Activated T-helper 2 cell treated with anti-CD3 and anti-CD28 coated beads, Interferon-gamma antibody, Interleukin-2, Interleukin-4, amounts not matched to agents 10 μg/mL and 5 μg/mL and 100 μg/mL, durations not matched to agents 14 hours and 24 hours and 36 hours (primary cell): Measurements from ENCODE around the gene PRR14. TPM values are rescaled to one million over a fixed set of nuclear protein-coding genes. Genes with fewer than 3 reads are reported as not detected.
"Not testable (repeated sequence)": the region's sequence is repeated elsewhere in the genome, so short reads cannot be mapped to it uniquely, and the experiment has no call there.

Experiments
- DNase-seq: peaks from one replicate; pipeline ENCODE4 v3.0.0; 2021; ENCODE audit warnings: low spot score
- H3K27ac Mint-ChIP-seq: one replicate; pipeline ENCODE4 v1.8.0; 2021; ENCODE audit warnings: mixed read lengths
- H3K27me3 Mint-ChIP-seq: one replicate; pipeline ENCODE4 v1.8.0; 2021; ENCODE audit warnings: low read depth, mixed read lengths
- H3K36me3 Mint-ChIP-seq: one replicate; pipeline ENCODE4 v1.8.0; 2021; ENCODE audit warnings: low read depth, mixed read lengths
- H3K4me1 Mint-ChIP-seq: one replicate; pipeline ENCODE4 v1.8.0; 2021; ENCODE audit warnings: low read depth, mixed read lengths
- H3K4me3 Mint-ChIP-seq: one replicate; pipeline ENCODE4 v1.8.0; 2021; ENCODE audit warnings: low read depth, mild to moderate bottlenecking, moderate library complexity, mixed read lengths
- H3K9me3 Mint-ChIP-seq: one replicate; pipeline ENCODE4 v1.8.0; 2021; ENCODE audit warnings: mixed read lengths
- intact Hi-C: fragments of 100-400 bp; cut with micrococcal nuclease; formaldehyde crosslinking; loops from one replicate; pipeline ENCODE4 v1.15.1; 2023
- total RNA-seq: library from RNA; stranded (reverse); gene quantifications from 2 replicates; pipeline ENCODE4 v1.2.3, GENCODE V29; 2022

Gene PRR14
- total RNA-seq, 1 donor from 2014 or later, result 84.0 TPM

DNA sequence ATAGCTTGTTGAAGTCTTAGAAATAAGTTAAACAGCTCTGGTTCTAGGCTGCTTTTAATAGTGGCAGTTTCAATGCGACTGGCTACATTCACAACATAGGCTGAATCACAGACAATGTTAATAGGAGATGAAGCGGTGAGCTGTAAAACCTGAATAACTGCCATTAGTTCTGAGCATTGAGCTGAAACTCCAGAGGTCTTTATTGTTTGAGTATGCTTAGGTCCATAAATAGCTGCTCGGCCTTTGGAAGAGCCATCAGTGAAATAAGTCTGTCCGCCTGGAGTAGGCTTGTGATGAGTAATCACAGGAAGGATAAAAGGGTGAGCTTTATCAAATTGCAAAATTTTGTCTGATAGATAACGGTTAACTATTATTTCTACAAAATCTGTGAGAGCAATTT, 31.1 kb upstream of the PRR14 start:
- no peak for DNase-seq
- H3K27ac Mint-ChIP-seq, result no peak overlapping the region
- intact Hi-C loops, result no loop called here
- no peak overlapping the region for H3K4me3 Mint-ChIP-seq
- H3K9me3 Mint-ChIP-seq, result no peaks in the 10 kb centered on the region
- no peaks in the 10 kb centered on the region for H3K36me3 Mint-ChIP-seq
- H3K4me1 Mint-ChIP-seq, result peaks cover 5% of the 10 kb centered on the region
- peaks cover 36% of the 10 kb centered on the region for H3K27me3 Mint-ChIP-seq

DNA sequence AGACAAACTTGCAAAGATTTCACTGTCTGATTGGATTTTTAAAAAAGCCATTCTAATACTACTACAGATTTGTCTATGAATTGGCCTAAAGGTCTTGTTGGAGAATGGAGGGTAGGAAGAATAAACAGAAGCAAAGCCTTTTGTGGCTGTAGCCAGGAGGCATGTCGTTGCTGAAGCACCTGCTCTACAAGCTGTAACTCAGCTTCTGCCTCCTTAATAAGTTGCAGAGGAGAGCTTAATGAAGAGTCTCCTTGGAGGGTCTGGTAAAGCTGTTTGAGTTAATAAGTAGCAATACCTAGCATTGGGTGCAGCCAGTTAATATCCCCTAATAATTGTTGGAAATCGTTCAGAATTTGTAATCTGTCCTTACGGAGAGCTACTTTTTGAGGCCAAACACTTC, 30.6 kb upstream of the PRR14 start:
- peaks cover 36% of the 10 kb centered on the region for H3K27me3 Mint-ChIP-seq
- no peaks in the 10 kb centered on the region for H3K36me3 Mint-ChIP-seq
- intact Hi-C loops, result no loop called here
- no peak overlapping the region for H3K4me3 Mint-ChIP-seq
- H3K27ac Mint-ChIP-seq, result no peak overlapping the region
- no peaks in the 10 kb centered on the region for H3K9me3 Mint-ChIP-seq
- no peak for DNase-seq
- H3K4me1 Mint-ChIP-seq, result peaks cover 5% of the 10 kb centered on the region

DNA sequence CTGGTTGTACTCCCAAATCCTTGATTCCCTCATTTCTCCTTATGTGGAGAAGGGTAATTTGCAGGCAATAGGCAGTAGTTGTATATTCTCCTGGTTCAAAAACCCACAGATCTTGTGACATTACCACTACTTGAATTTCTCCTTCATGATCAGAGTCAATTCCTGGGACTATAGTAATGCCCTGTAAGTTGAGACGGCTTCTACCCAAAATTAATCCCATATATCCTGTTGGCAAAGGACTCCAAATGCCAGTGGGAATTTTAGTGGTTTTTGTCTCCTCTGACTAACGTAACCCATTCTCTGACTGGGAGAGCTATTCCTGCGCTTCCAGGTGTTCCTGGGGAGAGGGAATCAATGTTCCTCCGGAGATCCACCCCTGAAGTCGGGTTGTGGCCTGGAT, 29.0 kb upstream of the PRR14 start:
- H3K27me3 Mint-ChIP-seq, result peaks cover 36% of the 10 kb centered on the region

DNA sequence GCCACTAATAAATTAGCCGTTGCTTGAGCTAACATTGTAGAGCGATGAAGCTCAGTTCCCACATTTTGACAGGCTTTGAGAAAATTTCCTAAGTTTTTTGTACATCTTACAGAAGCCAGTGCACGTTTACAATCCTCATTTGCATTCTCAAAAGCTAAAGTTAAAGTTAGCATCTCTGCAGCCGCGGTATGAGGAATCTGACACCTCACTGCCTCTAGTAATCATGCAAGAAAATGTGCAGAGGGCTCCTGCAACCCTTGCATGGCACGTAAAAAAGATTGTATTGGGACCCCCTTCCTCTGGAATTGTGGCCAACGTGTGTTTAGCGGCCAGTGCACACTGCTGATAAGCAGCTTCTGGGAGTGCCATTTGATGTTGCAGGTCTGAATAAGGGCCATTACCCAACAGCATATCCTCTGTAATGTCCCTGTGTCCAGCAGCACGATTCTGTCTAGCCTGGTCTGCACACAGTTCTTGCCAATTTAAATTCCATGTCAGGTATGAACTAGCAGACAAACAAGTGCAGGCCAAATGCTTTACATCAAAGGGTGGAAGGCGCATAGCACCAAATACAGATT, 28.2 kb upstream of the PRR14 start:
- Mint-ChIP-seq H3K9me3 (no peaks in the 10 kb centered on the region), H3K27me3 (peaks cover 33% of the 10 kb centered on the region), H3K36me3 (no peaks in the 10 kb centered on the region), H3K4me3 (no peak overlapping the region), H3K4me1 (peaks cover 5% of the 10 kb centered on the region), H3K27ac (no peak overlapping the region)
- intact Hi-C loops, result no loop called here
- DNase-seq, result no peak

More for the DNA sequence above, 29.0 kb upstream of the PRR14 start:
- Mint-ChIP-seq H3K36me3 (no peaks in the 10 kb centered on the region), H3K4me1 (peaks cover 5% of the 10 kb centered on the region), H3K27ac (no peak overlapping the region), H3K9me3 (no peaks in the 10 kb centered on the region), H3K4me3 (no peak overlapping the region)
- no peak for DNase-seq
- intact Hi-C loops, result no loop called here

DNA sequence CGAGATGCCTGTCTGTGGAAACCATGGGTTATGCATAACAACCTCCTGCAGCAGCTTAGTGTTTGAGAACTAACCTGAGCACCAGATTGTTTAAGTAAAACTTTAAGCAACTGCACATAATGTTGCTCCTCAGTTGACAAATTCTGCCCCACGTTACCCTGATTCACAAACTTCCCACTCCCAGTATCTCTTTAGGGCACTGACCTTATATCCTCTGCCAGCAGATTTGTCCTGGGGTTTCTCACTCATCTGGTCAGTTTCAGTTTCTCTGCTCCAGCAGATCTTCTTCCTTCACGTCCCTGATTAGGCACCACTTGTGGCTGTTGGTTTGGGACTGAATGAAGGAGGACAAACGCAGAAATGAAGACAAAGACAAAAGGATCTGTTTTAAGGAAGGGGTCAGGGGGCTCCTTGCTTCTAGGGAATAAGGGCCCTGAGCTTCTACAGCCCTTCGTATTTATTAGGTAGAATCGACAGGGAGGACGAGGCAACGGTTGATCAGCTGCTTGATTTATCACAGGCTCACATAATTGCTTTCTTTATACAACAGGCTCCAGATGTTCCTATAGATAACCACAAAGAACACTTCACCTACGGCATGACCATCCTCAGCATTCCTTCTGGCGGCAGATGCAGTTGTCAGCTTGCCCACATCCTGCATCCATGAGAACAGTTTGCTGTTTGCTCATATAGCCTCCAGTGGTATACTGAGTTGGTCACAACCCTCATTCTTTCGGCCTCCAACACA, 27.1 kb upstream of the PRR14 start:
- intact Hi-C loops, result no loop called here
- H3K4me3 Mint-ChIP-seq, result no peak overlapping the region

DNA sequence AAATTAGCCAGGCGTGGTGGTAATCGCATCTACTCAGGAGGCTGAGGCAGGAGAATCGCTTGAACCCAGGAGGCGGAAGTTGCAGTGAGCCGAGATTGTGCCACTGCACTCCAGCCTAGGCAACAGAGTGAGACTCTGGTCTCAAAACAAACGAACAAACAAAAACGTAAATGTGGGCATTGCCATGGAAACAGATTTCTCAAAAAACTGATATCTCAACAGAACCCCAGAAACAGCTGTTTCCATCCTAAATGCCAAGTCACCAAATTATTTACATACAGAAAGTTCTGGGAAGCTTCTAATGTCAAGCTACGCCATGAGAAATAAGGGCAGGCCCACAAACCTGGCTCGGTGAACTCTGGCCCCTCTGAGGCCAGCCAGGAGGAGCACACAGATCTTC, 24.5 kb upstream of the PRR14 start:
- no peaks in the 10 kb centered on the region for H3K9me3 Mint-ChIP-seq
- H3K36me3 Mint-ChIP-seq, result no peaks in the 10 kb centered on the region

More for the DNA sequence above, 27.1 kb upstream of the PRR14 start:
- peaks cover 33% of the 10 kb centered on the region for H3K27me3 Mint-ChIP-seq
- peaks cover 6% of the 10 kb centered on the region for H3K4me1 Mint-ChIP-seq
- H3K36me3 Mint-ChIP-seq, result no peaks in the 10 kb centered on the region
- no peak overlapping the region for H3K27ac Mint-ChIP-seq
- no peak for DNase-seq
- H3K9me3 Mint-ChIP-seq, result no peaks in the 10 kb centered on the region

DNA sequence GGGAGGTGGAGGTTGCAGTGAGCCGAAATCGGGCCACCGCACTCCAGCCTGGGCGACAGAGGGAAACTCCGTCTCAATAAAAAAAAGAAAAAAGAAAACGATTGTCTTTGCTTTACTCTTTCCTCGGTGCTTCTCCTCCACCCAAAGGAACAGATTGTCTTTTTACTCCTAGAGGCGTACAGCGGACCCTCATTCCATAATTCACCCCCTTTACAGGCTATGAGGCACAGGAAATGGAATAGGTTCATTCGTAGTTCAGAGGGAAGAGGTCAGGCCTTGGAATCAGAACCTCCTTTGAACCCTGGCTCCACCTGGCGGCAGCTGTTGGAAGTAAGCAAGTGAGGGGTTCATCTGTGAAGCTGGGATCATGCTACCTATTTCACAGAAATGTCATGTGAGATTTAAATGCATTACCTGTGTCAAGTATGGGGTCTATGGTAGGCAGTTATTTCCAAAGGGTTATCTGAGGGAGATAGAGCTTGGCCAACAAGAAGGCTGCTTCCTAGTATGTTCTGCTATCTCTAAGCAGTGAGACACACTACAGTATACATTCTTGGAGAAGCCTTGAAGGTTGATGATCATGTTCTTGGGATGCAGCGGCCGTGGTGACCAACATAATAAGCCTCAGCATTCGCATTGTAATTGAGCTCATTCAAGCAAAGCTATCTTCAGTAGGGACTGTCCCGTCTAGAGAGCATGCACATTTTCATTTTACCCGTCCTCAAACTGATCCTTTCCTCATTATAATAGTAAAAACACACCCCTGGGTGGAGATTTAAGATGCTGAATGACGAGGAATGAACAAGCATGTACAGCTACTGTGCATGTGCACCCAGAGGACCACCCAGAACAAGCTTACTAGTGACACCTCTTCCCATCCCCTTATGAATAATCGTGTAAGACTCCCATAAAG, 21.9 kb upstream of the PRR14 start:
- intact Hi-C loops, result loop anchor here (5.0 kb wide), 2 partner anchors 92 to 197 kb away; partner anchors contain the start of gene DCTPP1
- no peaks in the 10 kb centered on the region for H3K36me3 Mint-ChIP-seq
- no peaks in the 10 kb centered on the region for H3K9me3 Mint-ChIP-seq

More for the DNA sequence above, 24.5 kb upstream of the PRR14 start:
- H3K27ac Mint-ChIP-seq, result no peak overlapping the region
- H3K4me1 Mint-ChIP-seq, result peaks cover 6% of the 10 kb centered on the region
- peaks cover 18% of the 10 kb centered on the region for H3K27me3 Mint-ChIP-seq
- DNase-seq, result no peak
- intact Hi-C loops, result loop anchor here (5.0 kb wide), 2 partner anchors 89 to 194 kb away; partner anchors contain the start of gene DCTPP1
- no peak overlapping the region for H3K4me3 Mint-ChIP-seq

DNA sequence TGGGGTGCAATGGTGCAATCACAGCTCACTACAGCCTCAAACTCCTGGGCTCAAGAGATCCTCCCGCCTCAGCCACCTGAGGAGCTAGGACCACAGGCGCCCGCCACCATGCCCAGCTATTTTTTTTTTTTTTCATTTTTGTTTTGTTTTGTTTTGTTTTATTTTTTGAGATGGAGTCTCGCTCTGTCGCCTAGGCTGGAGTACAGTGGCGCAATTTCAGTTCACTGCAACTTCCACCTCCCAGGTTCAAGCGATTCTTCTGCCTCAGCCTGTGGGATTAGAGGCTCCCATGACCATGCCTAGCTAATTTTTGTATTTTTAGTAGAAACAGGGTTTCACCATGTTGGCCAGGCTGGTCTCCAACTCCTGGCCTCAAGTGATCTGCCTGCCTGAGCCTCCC, 18.3 kb upstream of the PRR14 start:
- H3K27ac Mint-ChIP-seq, H3K27me3 Mint-ChIP-seq, DNase-seq, H3K36me3 Mint-ChIP-seq, H3K4me1 Mint-ChIP-seq, H3K9me3 Mint-ChIP-seq, H3K4me3 Mint-ChIP-seq: not testable (repeated sequence)
- intact Hi-C loops, result loop anchor here (5.0 kb wide), 1 partner anchor 60 kb away; the partner anchor contains the start of gene ZNF688

More for the DNA sequence above, 21.9 kb upstream of the PRR14 start:
- H3K27me3 Mint-ChIP-seq, result peaks cover under 1% of the 10 kb centered on the region
- H3K4me3 Mint-ChIP-seq, result peak overlapping the region; percentile 46
- H3K4me1 Mint-ChIP-seq, result peaks cover 4% of the 10 kb centered on the region
- peak overlapping the region; percentile 60 for H3K27ac Mint-ChIP-seq
- DNase-seq, result peak; percentile 77

DNA sequence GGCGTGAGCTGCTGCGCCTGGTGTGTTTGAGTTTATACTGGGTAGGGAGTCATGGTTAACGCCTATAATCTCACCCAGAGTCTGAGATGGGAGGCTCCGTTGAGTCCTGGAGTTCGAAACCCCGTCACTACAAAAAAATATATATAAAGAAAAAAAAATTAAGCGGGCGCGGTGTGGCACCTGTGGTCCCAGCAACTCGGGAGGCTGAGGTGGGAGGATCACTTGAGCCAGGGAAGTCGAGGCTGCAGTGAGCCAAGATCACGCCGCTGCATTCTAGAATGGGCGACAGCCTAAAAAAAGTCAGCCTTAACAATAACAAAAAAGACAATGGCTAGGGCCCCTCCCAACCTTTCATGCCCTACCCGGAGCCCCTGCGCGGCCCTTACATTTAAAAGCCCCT, 17.2 kb upstream of the PRR14 start:
- Mint-ChIP-seq H3K4me1 (peaks cover 9% of the 10 kb centered on the region), H3K9me3 (no peaks in the 10 kb centered on the region), H3K4me3 (peak overlapping the region; percentile 90), H3K36me3 (peaks cover 4% of the 10 kb centered on the region), H3K27me3 (no peaks in the 10 kb centered on the region), H3K27ac (peak overlapping the region; percentile 96)
- no peak for DNase-seq
- intact Hi-C loops, result loop anchor here (5.0 kb wide), 1 partner anchor 61 kb away; the partner anchor contains the start of gene ZNF688

DNA sequence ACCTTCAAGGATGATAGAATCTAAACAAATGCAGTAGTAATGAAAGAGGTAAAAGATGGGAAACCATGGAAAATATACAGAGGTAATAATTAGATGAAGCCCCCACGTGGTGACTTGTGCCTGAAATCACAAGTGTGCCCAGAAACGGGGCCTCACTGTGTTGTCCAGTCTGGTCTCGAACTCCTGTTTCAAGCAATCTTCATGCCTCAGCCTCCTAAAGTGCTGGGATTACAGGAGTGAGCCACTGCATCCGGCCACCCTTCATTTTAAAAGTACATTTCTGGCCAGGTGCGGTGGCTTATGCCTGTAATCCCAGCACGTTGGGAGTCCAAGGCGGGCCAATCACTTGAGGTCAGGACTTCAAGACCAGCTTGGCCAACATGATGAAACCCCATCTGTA, 14.2 kb upstream of the PRR14 start:
- intact Hi-C loops, result no loop called here
- H3K4me3 Mint-ChIP-seq, result no peak overlapping the region
- H3K4me1 Mint-ChIP-seq, result peaks cover 6% of the 10 kb centered on the region
- H3K27ac Mint-ChIP-seq, result no peak overlapping the region
- peaks cover 4% of the 10 kb centered on the region for H3K36me3 Mint-ChIP-seq
- DNase-seq, result no peak
- no peaks in the 10 kb centered on the region for H3K27me3 Mint-ChIP-seq
- H3K9me3 Mint-ChIP-seq, result no peaks in the 10 kb centered on the region

DNA sequence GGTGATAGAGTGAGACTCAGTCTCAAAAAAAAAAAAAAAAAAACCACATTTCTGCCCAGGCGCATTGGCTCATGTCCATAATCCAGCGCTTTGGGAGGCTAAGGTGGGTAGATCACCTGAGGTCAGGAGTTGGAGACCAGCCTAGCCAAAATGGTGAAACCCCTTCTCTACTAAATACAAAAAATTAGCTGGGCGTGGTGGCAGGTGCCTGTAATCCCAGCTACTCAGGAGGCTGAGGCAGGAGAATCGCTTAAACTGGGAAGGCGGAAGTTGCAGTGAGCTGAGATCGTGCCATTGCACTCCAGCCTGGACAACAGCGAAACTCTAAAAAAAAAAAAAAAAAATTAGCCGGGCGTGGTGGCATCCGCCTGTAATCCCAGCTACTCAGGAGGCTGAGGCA, 13.6 kb upstream of the PRR14 start:
- H3K27ac Mint-ChIP-seq, H3K36me3 Mint-ChIP-seq, H3K27me3 Mint-ChIP-seq, intact Hi-C loops, H3K4me3 Mint-ChIP-seq, H3K9me3 Mint-ChIP-seq, DNase-seq, H3K4me1 Mint-ChIP-seq: not testable (repeated sequence)

DNA sequence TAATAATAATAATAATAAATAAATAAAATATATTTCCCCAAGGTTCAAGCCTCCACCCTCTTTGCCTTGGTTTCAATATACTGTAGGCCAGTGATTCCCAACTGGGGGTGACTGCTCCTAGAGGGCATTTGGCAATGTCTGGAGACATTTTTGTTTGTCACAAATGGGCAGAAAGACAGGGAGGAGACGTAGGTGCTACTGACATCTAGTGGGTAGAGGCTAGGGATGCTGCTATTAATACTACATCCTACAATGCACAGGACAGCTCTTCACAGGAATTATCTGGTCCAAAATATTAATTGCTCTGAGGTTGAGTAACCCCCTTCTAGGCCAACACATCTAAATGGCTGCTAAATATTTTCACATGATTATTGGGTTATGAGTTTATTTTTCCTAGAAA, 12.8 kb upstream of the PRR14 start:
- Mint-ChIP-seq H3K4me1 (peaks cover 6% of the 10 kb centered on the region), H3K9me3 (no peaks in the 10 kb centered on the region), H3K4me3 (no peak overlapping the region), H3K27ac (no peak overlapping the region), H3K27me3 (no peaks in the 10 kb centered on the region), H3K36me3 (peaks cover 4% of the 10 kb centered on the region)
- no peak for DNase-seq
- intact Hi-C loops, result no loop called here
